HG03442 (cell line): ENCODE data around the gene EBF3.

Source experiments
- ATAC-seq: cut with Tn5 transposase; IDR thresholded peaks from one replicate; pipeline ENCODE4 v1.9.1; 2021; ENCODE audit warnings: mild to moderate bottlenecking, moderate library complexity; ENCODE audit not compliant: unreplicated experiment

The EBF3 gene

GRCh38 chr10:129912986-129913695 is 50.9 kb downstream of the EBF3 start:
- no peak for ATAC-seq

GRCh38 chr10:129912166-129912917 is 51.7 kb downstream of the EBF3 start:
- no peak for ATAC-seq

GRCh38 chr10:129911451-129912165 is 52.5 kb downstream of the EBF3 start:
- ATAC-seq = no peak

GRCh38 chr10:129910861-129911260 is 53.2 kb downstream of the EBF3 start:
- no peak for ATAC-seq

- no peak for ATAC-seq
Observed at GRCh38 chr10:129909531-129910256, 54.4 kb downstream of the EBF3 start.

GRCh38 chr10:129909080-129909479 is 55.0 kb downstream of the EBF3 start:
- ATAC-seq = no peak

GRCh38 chr10:129908406-129908805 is 55.7 kb downstream of the EBF3 start:
- no peak for ATAC-seq

GRCh38 chr10:129905553-129905952 is 58.5 kb downstream of the EBF3 start:
- ATAC-seq = no peak

- ATAC-seq = no peak
Observed at GRCh38 chr10:129904323-129904722, 59.8 kb downstream of the EBF3 start.

- no peak for ATAC-seq
Observed at GRCh38 chr10:129901389-129902006, 62.6 kb downstream of the EBF3 start.

- no peak for ATAC-seq
Observed at GRCh38 chr10:129900825-129901224, 63.2 kb downstream of the EBF3 start.

- ATAC-seq = no peak
Observed at GRCh38 chr10:129899276-129900130, 64.6 kb downstream of the EBF3 start.

GRCh38 chr10:129898706-129899268 is 65.3 kb downstream of the EBF3 start:
- ATAC-seq = no peak

GRCh38 chr10:129897871-129898626 is 66.0 kb downstream of the EBF3 start:
- no peak for ATAC-seq

GRCh38 chr10:129896860-129897200 is 67.2 kb downstream of the EBF3 start:
- ATAC-seq = no peak

GRCh38 chr10:129896136-129896859 is 67.8 kb downstream of the EBF3 start:
- no peak for ATAC-seq

- no peak for ATAC-seq
Observed at GRCh38 chr10:129895811-129896135, 68.3 kb downstream of the EBF3 start.

GRCh38 chr10:129894698-129895097 is 69.4 kb downstream of the EBF3 start:
- no peak for ATAC-seq
